ENCODE results near the gene AFF3. TPM values are rescaled to one million over a fixed set of nuclear protein-coding genes. Genes with fewer than 3 reads are reported as not detected.

Gene AFF3
- total and polyA plus RNA-seq, 2 of the 13 experiments (the other 11 are each of a cell fraction or from before 2014, with no cell fraction given), result not detected

DNA sequence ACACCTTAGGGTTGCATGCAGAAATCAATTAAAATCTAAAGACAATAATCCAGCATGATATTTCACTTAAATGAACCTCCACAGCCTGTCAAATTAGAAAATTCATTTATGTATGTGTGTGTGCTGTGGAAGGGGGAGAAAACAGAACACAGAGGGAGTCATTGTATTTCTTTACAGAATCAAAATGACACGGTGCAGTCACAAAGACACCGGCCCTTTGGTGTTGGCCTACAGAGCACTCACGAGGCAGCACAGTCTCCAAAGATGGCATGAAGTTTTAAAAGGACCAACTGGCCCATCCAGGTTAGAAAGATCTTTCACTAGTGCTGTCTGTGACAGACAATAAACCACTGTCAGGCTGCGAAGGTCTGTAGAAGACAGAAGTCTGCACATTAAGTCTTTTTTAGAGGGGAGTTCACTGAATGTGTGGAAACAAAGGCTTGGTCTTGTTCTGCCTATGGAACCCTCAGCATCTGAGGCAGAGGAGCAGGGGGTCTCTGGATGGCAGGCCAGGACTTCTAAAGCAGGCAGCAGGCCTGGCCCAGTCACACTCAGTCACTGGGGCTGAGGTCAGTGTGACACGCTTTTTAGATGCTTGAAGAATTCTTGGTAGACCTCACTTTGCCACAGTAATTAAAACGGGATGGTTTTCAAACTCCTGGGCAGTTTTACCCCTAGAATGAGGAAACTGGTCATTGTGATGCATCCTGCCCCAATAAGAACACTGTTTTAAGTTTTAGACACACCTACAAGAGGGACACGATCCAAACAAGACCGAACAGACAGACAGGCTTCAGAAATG is 184.9 kb downstream of the AFF3 start (continued):
- TF ChIP-seq, protein P1, sequence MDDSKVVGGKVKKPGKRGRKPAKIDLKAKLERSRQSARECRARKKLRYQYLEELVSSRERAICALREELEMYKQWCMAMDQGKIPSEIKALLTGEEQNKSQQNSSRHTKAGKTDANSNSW (CRISPR knock-in tag; IDR thresholded peaks at IDR 0.05; ENCODE audit: borderline replicate concordance), result no peak
- no peak for TF ChIP-seq EED (CRISPR knock-in tag; IDR thresholded peaks at IDR 0.05)
- no peak for TF ChIP-seq BORCS8-MEF2B (CRISPR knock-in tag; IDR thresholded peaks at IDR 0.05)
- TF ChIP-seq HIVEP1 (CRISPR knock-in tag; IDR thresholded peaks at IDR 0.05), result no peak
- TF ChIP-seq MYNN (CRISPR knock-in tag; IDR thresholded peaks at IDR 0.05; ENCODE audit: low read depth), result no peak
- no peak for TF ChIP-seq TGIF2 (CRISPR knock-in tag; IDR thresholded peaks at IDR 0.05)
- TF ChIP-seq NFIC (IDR thresholded peaks at IDR 0.05; ENCODE audit: low read length), result no peak

- H3K9ac ChIP-seq (ENCODE audit: insufficient read depth, low read depth, low read length), result no peak overlapping the region
- H3K4me2 ChIP-seq (ENCODE audit: low read depth, low read length), result no peak overlapping the region
- BruUV-seq (replicated peaks), result no TSS peak
- ATAC-seq (no peak), FAIRE-seq (no peak), DNase-seq (ENCODE audit: low spot score) (no peak)
- ChIA-PET CTCF (ENCODE audit: low intra/inter-chr PET ratio, low total read pairs) (no interaction called here), POLR2A (no interaction called here)
- TF ChIP-seq, protein P2, sequence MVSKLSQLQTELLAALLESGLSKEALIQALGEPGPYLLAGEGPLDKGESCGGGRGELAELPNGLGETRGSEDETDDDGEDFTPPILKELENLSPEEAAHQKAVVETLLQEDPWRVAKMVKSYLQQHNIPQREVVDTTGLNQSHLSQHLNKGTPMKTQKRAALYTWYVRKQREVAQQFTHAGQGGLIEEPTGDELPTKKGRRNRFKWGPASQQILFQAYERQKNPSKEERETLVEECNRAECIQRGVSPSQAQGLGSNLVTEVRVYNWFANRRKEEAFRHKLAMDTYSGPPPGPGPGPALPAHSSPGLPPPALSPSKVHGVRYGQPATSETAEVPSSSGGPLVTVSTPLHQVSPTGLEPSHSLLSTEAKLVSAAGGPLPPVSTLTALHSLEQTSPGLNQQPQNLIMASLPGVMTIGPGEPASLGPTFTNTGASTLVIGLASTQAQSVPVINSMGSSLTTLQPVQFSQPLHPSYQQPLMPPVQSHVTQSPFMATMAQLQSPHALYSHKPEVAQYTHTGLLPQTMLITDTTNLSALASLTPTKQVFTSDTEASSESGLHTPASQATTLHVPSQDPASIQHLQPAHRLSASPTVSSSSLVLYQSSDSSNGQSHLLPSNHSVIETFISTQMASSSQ (IDR thresholded peaks at IDR 0.05; ENCODE audit: low read depth), result no peak
- TF ChIP-seq, protein P2 (CRISPR knock-in tag; IDR thresholded peaks at IDR 0.05; ENCODE audit: borderline replicate concordance), result no peak
- no peak for TF ChIP-seq SNAI1 (CRISPR knock-in tag; IDR thresholded peaks at IDR 0.05; ENCODE audit: borderline replicate concordance)
- TF ChIP-seq, protein P3, sequence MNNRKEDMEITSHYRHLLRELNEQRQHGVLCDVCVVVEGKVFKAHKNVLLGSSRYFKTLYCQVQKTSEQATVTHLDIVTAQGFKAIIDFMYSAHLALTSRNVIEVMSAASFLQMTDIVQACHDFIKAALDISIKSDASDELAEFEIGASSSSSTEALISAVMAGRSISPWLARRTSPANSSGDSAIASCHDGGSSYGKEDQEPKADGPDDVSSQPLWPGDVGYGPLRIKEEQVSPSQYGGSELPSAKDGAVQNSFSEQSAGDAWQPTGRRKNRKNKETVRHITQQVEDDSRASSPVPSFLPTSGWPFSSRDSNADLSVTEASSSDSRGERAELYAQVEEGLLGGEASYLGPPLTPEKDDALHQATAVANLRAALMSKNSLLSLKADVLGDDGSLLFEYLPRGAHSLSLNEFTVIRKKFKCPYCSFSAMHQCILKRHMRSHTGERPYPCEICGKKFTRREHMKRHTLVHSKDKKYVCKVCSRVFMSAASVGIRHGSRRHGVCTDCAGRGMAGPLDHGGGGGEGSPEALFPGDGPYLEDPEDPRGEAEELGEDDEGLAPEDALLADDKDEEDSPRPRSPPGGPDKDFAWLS (CRISPR knock-in tag; IDR thresholded peaks at IDR 0.05; ENCODE audit: borderline replicate concordance), result no peak
- TF ChIP-seq ZKSCAN1 (IDR thresholded peaks at IDR 0.05; ENCODE audit: low read length), result no peak
- TF ChIP-seq MTA3 (CRISPR knock-in tag; IDR thresholded peaks at IDR 0.05), result no peak
- peak; percentile 61; the same call in 1 of the 2 replicates for TF ChIP-seq RBAK (CRISPR knock-in tag; IDR thresholded peaks at IDR 0.05)
- WGBS (ENCODE audit: low lambda C conversion rate), result 30% methylated on average over 6 of the region's 6 CpGs
- H3K27ac ChIP-seq (ENCODE audit: extremely low read length, insufficient read depth, low read length), result no peak overlapping the region
- no peaks in the 10 kb centered on the region for H3K36me3 ChIP-seq (replicated peaks in 1 of 2; ENCODE audit: control insufficient read depth in 1 of 2, insufficient read depth in 2 of 2, low read length in 2 of 2)
- H2AFZ ChIP-seq (ENCODE audit: low read length), result no peak overlapping the region
- H3K27me3 ChIP-seq (ENCODE audit: control insufficient read depth in 1 of 2, insufficient read depth in 2 of 2, low read length in 2 of 2), result peaks cover 0 to 5% of the 10 kb centered on the region in 2 experiments; a peak in 2 of 5 replicates
- intact Hi-C loops (cut with micrococcal nuclease; ENCODE audit: unreplicated experiment) (no loop called here), in situ Hi-C loops (cut with HindIII; ENCODE audit: extremely low pct_ligation_motif_present, low pct_unique_long_range_greater_than_20kb) (no loop called here)
- no peaks in the 10 kb centered on the region for H4K20me1 ChIP-seq (ENCODE audit: insufficient read depth, low read length)
- H3K79me2 ChIP-seq (ENCODE audit: insufficient read depth, low read length), result no peaks in the 10 kb centered on the region
- no peaks in the 10 kb centered on the region for H3K9me3 ChIP-seq (ENCODE audit: low read length)
- H3K4me1 ChIP-seq (ENCODE audit: insufficient read depth, low read length), result no peaks in the 10 kb centered on the region
- no peak overlapping the region for H3K4me3 ChIP-seq (replicated peaks in 1 of 3; ENCODE audit: insufficient read depth in 1 of 3, low read depth in 2 of 3, low read length in 3 of 3)
These were observed 186.0 kb downstream of the AFF3 start for GRCh38 chr2:99956232-99957030.

All from HepG2 (cell line).